ENCODE measurements around the gene NCK1.
"Not testable (repeated sequence)": the region's sequence is repeated elsewhere in the genome, so short reads cannot be mapped to it uniquely, and the experiment has no call there.

The NCK1 gene

DNA sequence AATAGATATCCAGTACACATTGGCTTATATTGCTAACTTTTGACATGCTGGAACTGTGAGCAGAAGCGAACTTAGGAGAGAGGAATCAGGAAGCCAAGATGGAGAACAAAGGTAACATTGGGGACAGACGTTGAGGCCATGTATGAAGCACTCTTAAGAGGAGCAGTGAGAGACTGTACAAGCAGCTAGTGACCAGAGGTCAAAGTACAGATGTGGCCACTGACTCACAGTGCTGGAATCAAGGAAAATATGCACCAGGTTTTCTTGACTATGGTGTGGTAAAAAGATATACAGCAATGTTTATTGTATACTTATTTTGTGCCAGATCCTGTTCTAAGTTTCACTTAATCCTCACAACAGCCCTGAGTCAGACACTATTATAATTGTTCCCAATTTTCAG is 93.8 kb downstream of the NCK1 start:
- no peak for TF ChIP-seq ZNF274 (IDR thresholded peaks at IDR 0.05; ENCODE audit: low read depth, low read length)
- H3K4me3 ChIP-seq (ENCODE audit: low read length), result no peak overlapping the region

DNA sequence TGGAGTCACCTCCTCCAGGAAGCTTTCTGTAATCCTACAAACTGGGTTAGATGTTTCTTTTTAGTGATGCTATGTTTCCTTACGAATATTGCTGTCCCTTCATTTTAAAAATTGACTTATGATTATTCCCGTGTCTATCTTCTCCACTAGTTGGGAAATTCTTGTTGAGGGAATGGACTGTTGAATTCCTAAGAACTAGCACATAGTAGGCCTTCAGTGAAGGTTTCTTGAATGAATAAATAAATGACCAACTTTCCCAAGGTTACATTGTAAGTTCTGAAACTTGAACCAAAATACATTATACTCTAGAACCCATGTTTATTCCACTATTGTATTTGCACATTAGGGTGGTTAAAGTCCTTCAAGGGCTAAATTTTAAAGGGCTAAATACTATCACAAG is 95.0 kb downstream of the NCK1 start:
- no peak for TF ChIP-seq ZNF274 (IDR thresholded peaks at IDR 0.05; ENCODE audit: low read depth, low read length)
- H3K4me3 ChIP-seq (ENCODE audit: low read length), result no peak overlapping the region

DNA sequence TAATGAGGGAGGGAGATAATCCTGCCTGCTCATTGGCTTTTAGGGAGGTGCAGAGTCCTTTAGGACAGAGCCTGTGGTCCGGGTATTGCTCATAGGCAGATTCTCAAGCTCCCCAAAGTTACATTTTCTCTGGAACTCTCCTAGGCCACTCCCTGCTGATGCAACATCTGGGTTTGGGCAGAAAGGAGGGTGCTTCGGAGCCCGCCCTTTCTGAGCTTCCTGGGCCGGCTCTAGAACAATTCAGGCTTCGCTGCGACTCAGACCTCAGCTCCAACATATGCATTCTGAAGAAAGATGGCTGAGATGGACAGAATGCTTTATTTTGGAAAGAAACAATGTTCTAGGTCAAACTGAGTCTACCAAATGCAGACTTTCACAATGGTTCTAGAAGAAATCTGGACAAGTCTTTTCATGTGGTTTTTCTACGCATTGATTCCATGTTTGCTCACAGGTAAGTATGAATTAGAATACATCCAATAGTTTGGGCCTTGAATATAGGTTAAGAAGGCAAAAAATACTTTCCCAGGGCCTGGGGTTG is 95.8 kb downstream of the NCK1 start, which contains the start of gene IL20RB:
Gene IL20RB, plus strand, starts transcription at position 233 of the 538 bp plus-strand sequence. Its CDS starts 131 bp downstream, at position 364.
- TF ChIP-seq ZNF274 (IDR thresholded peaks at IDR 0.05; ENCODE audit: low read depth, low read length), result no peak
- H3K4me3 ChIP-seq (ENCODE audit: low read length), result no peak within 1 kb of the TSS

- no peak overlapping the region for H3K4me3 ChIP-seq (ENCODE audit: low read length)
- TF ChIP-seq ZNF274 (IDR thresholded peaks at IDR 0.05; ENCODE audit: low read depth, low read length), result no peak
Observed at GRCh38 chr3:136958939-136959338, 96.9 kb downstream of the NCK1 start.

GRCh38 chr3:136959599-136959998 is 97.6 kb downstream of the NCK1 start:
- no peak for TF ChIP-seq ZNF274 (IDR thresholded peaks at IDR 0.05; ENCODE audit: low read depth, low read length)
- H3K4me3 ChIP-seq (ENCODE audit: low read length), result no peak overlapping the region

- H3K4me3 ChIP-seq (ENCODE audit: low read length), result no peak overlapping the region
- TF ChIP-seq ZNF274 (IDR thresholded peaks at IDR 0.05; ENCODE audit: low read depth, low read length), result no peak
Observed at GRCh38 chr3:136960838-136961836, 99.1 kb downstream of the NCK1 start.

GRCh38 chr3:136962927-136963326 is 100.9 kb downstream of the NCK1 start:
- no peak for TF ChIP-seq ZNF274 (IDR thresholded peaks at IDR 0.05; ENCODE audit: low read depth, low read length)
- no peak overlapping the region for H3K4me3 ChIP-seq (ENCODE audit: low read length)

- H3K4me3 ChIP-seq (ENCODE audit: low read length), result not testable (repeated sequence)
Observed at GRCh38 chr3:136969539-136969938, 107.5 kb downstream of the NCK1 start.

DNA sequence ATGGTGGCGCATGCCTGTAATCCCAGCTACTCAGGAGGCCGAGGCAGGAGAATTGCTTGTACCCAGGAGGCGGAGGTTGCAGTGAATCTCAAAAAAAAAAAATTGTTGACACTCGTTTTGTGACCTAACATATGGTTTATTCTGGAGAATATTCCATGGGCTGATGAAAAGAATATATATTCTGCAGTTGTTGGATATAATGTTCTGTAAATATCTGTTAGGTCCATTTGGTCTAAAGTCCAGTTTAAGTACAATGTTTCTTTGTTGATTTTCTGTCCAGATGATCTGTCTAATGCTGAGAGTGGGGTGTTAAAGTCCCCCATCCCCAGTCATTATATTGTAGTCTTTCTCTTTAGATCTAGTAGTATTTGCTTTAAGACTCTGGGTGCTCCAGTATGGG is 111.3 kb downstream of the NCK1 start:
- H3K4me3 ChIP-seq (ENCODE audit: low read length), result no peak overlapping the region
- no peak for TF ChIP-seq ZNF274 (IDR thresholded peaks at IDR 0.05; ENCODE audit: low read depth, low read length)

- TF ChIP-seq ZNF274 (IDR thresholded peaks at IDR 0.05; ENCODE audit: low read depth, low read length), result no peak
- H3K4me3 ChIP-seq (ENCODE audit: low read length), result no peak overlapping the region
Observed at GRCh38 chr3:136974670-136975069, 112.7 kb downstream of the NCK1 start.

GRCh38 chr3:136979204-136979603 is 117.2 kb downstream of the NCK1 start:
- no peak overlapping the region for H3K4me3 ChIP-seq (ENCODE audit: low read length)
- no peak for TF ChIP-seq ZNF274 (IDR thresholded peaks at IDR 0.05; ENCODE audit: low read depth, low read length)

DNA sequence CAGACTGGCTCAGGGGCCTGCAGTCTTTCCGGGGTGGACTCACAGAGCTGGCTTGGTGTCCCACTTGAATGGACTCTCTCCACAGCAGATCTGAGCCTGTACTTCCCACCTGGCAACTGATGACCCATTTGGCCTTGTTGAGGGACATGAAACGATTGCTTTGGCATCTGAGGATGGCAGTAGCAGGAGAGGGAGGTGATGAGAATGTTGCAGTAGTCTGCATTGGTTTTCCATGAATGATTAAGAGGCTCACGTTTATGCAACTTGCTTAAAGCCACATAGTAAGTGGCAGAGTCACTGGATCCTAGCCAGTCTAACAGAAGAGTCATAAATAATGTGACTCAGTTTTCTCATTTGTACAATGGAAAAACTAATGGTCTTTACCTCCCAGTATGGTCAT is 117.7 kb downstream of the NCK1 start:
- TF ChIP-seq ZNF274 (IDR thresholded peaks at IDR 0.05; ENCODE audit: low read depth, low read length), result no peak

GRCh38 chr3:136982033-136982432 is 120.0 kb downstream of the NCK1 start:
- no peak overlapping the region for H3K4me3 ChIP-seq (ENCODE audit: low read length)
- no peak for TF ChIP-seq ZNF274 (IDR thresholded peaks at IDR 0.05; ENCODE audit: low read depth, low read length)

More for the DNA sequence above, 117.7 kb downstream of the NCK1 start:
- H3K4me3 ChIP-seq (ENCODE audit: low read length), result no peak overlapping the region

- no peak overlapping the region for H3K4me3 ChIP-seq (ENCODE audit: low read length)
- no peak for TF ChIP-seq ZNF274 (IDR thresholded peaks at IDR 0.05; ENCODE audit: low read depth, low read length)
Observed at GRCh38 chr3:136982520-136983138, 120.6 kb downstream of the NCK1 start.

DNA sequence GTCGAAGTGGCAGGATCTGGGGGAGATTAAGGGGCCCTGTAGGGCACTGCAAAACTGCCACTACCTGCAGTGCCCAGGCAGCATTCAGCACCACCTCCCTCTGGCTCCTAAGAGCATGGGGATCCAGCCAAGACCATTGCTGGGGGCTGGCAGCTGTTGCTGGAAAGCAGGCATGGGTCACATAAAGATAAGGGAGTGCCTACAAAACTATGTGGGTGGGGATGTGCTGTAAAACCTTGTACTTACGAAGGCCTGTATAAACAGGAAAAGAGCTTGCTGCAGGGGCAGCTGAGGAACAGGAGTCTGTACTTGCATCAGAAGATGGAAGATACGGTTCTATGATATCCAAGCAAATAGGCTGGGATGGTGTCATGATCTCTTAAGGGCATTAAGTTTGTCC is 122.8 kb downstream of the NCK1 start:
- no peak for TF ChIP-seq ZNF274 (IDR thresholded peaks at IDR 0.05; ENCODE audit: low read depth, low read length)
- H3K4me3 ChIP-seq (ENCODE audit: low read length), result no peak overlapping the region

- H3K4me3 ChIP-seq (ENCODE audit: low read length), result not testable (repeated sequence)
Observed at GRCh38 chr3:136987398-136987980, 125.5 kb downstream of the NCK1 start.

Measured in GM08714 (cell line).